ENCODE data around the gene SNCA. TPM values are rescaled to one million over a fixed set of nuclear protein-coding genes. Genes with fewer than 3 reads are reported as not detected.

The SNCA gene
- total and polyA plus RNA-seq, 3 donors from 2014 or later: 1.5 to 6.4 (median 2.0) TPM

GRCh38 chr4:89685690-89686089, 151.3 kb downstream of the SNCA start:
- intact Hi-C loops (cut with DNase I; ENCODE audit: low total_unique reads): no loop called here
- H3K4me1 ChIP-seq: no peaks in the 10 kb centered on the region
- WGBS, 2 donors: 88 to 91% methylated on average over 4 of the region's 4 CpGs

DNA sequence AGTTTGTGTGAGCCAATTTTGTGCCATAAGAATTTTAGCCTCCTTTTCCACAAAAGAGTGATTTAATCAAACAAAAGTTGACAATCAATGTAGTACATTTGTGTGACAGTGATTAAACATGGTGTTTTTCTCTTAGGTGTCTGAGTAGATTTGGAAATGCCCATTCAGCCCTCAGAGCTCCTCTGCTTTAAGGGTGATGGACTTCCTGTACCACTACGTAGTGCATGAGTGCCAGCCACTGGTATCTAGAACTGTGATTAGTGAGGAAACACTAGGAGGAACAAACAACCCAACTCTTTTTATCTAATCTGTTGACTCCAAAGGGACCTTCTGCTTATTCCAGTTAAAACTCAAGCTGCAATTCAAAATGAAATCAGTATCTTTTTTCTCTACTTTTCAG, 151.7 kb downstream of the SNCA start:
- Histone ChIP-seq H3K4me1 (no peaks in the 10 kb centered on the region), H3K9me3 (no peaks in the 10 kb centered on the region), H3K27ac (no peak overlapping the region), H3K27me3 (no peaks in the 10 kb centered on the region), H3K36me3 (ENCODE audit: low read depth, missing control alignments) (no peaks in the 10 kb centered on the region), H3K4me3 (no peak overlapping the region)
- intact Hi-C loops (cut with DNase I; ENCODE audit: low total_unique reads): no loop called here
- WGBS, 2 donors: 57 to 70% methylated on average over 1 of the region's 1 CpG
- no peak for DNase-seq
- TF ChIP-seq CTCF (IDR thresholded peaks at IDR 0.05) (no peak), POLR2A (IDR thresholded peaks at IDR 0.05) (no peak)

More at GRCh38 chr4:89685690-89686089, 151.3 kb downstream of the SNCA start:
- Histone ChIP-seq H3K27ac (no peak overlapping the region), H3K9me3 (no peaks in the 10 kb centered on the region), H3K4me3 (no peak overlapping the region), H3K36me3 (ENCODE audit: low read depth, missing control alignments) (no peaks in the 10 kb centered on the region), H3K27me3 (no peaks in the 10 kb centered on the region)
- TF ChIP-seq POLR2A (IDR thresholded peaks at IDR 0.05) (no peak), CTCF (IDR thresholded peaks at IDR 0.05) (no peak)
- DNase-seq: no peak

DNA sequence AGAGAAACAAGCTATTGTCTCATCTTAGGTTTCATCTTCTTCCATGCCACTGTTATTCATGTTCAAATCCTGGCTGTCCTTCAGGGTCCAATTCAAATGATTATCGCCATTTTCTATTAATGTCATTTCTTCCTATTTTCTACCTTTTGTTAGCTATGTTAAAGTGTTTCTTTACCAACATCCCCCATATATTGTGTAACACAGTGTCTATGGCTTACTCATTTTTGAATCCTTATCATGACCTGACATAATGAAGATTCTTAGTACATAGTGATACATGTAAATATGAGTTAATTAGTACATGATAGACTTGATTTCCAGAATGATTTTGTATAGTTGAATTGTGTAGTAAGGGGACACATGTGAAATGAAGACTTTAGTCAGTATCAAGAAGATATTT, 152.4 kb downstream of the SNCA start:
- Histone ChIP-seq H3K9me3 (no peaks in the 10 kb centered on the region), H3K36me3 (ENCODE audit: low read depth, missing control alignments) (no peaks in the 10 kb centered on the region), H3K27me3 (no peaks in the 10 kb centered on the region), H3K4me1 (no peaks in the 10 kb centered on the region), H3K27ac (no peak overlapping the region), H3K4me3 (no peak overlapping the region)
- intact Hi-C loops (cut with DNase I; ENCODE audit: low total_unique reads): no loop called here
- no peak for TF ChIP-seq POLR2A (IDR thresholded peaks at IDR 0.05)
- TF ChIP-seq CTCF (IDR thresholded peaks at IDR 0.05): no peak
- 97 to 100% methylated on average over 1 of the region's 1 CpG for WGBS, 2 donors
- DNase-seq: no peak

- 83 to 90% methylated on average over 2 of the region's 2 CpGs for WGBS, 2 donors
- no peak for DNase-seq
- no peaks in the 10 kb centered on the region for H3K36me3 ChIP-seq (ENCODE audit: low read depth, missing control alignments)
- H3K9me3 ChIP-seq: no peaks in the 10 kb centered on the region
- H3K27me3 ChIP-seq: no peaks in the 10 kb centered on the region
- no peak overlapping the region for H3K27ac ChIP-seq
- TF ChIP-seq CTCF (IDR thresholded peaks at IDR 0.05): no peak
- TF ChIP-seq POLR2A (IDR thresholded peaks at IDR 0.05): no peak
- H3K4me3 ChIP-seq: no peak overlapping the region
- H3K4me1 ChIP-seq: no peaks in the 10 kb centered on the region
- intact Hi-C loops (cut with DNase I; ENCODE audit: low total_unique reads): no loop called here
Observed at GRCh38 chr4:89682808-89683207, 154.2 kb downstream of the SNCA start.

- Histone ChIP-seq H3K4me3 (no peak overlapping the region), H3K36me3 (ENCODE audit: low read depth, missing control alignments) (no peaks in the 10 kb centered on the region), H3K9me3 (no peaks in the 10 kb centered on the region), H3K27me3 (no peaks in the 10 kb centered on the region), H3K4me1 (no peaks in the 10 kb centered on the region), H3K27ac (no peak overlapping the region)
- intact Hi-C loops (cut with DNase I; ENCODE audit: low total_unique reads): no loop called here
- TF ChIP-seq POLR2A (IDR thresholded peaks at IDR 0.05): no peak
- no peak for TF ChIP-seq CTCF (IDR thresholded peaks at IDR 0.05)
- no peak for DNase-seq
- WGBS, 2 donors: 92 to 100% methylated on average over 1 of the region's 1 CpG
Observed at GRCh38 chr4:89681671-89682070, 155.3 kb downstream of the SNCA start.
